DND-41 (cell line): ENCODE measurements around the gene ENPP5.

Source experiments
- EZH2 ChIP-seq: IDR thresholded peaks from 3 replicates; pipeline ENCODE4 v1.6.1; 2012; ENCODE audit warnings: borderline replicate concordance, low read depth, mild to moderate bottlenecking, moderate library complexity, low read length, inconsistent platforms; ENCODE audit not compliant: severe bottlenecking
- TF ChIP-seq, protein P1 (sequence below): IDR thresholded peaks from 2 replicates; pipeline ENCODE4 v1.5.1; 2012; ENCODE audit warnings: borderline replicate concordance, low read length, moderate library complexity, mild to moderate bottlenecking; ENCODE audit not compliant: poor library complexity, severe bottlenecking; ENCODE audit errors: extremely low read depth

DNA sequence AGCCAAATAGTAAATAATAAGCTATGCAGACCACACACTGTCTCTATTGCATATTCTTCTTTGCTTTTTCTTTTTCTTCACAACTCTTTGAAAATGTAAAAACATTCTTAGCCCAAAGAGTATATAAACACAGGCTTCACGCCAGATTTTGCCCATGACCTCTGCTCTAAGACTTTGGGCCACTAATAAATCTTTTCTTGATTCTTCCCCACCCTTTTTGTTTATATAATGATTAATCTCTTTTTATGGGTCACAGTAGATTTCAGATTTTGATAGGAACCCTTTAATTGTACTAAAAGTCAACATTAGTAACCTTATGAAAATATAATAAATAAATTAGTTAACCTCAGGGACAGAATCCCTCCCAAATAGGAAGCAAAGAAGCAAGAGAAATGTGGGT, 15.8 kb upstream of the ENPP5 start:
- no peak for TF ChIP-seq EZH2
- TF ChIP-seq, protein P1, sequence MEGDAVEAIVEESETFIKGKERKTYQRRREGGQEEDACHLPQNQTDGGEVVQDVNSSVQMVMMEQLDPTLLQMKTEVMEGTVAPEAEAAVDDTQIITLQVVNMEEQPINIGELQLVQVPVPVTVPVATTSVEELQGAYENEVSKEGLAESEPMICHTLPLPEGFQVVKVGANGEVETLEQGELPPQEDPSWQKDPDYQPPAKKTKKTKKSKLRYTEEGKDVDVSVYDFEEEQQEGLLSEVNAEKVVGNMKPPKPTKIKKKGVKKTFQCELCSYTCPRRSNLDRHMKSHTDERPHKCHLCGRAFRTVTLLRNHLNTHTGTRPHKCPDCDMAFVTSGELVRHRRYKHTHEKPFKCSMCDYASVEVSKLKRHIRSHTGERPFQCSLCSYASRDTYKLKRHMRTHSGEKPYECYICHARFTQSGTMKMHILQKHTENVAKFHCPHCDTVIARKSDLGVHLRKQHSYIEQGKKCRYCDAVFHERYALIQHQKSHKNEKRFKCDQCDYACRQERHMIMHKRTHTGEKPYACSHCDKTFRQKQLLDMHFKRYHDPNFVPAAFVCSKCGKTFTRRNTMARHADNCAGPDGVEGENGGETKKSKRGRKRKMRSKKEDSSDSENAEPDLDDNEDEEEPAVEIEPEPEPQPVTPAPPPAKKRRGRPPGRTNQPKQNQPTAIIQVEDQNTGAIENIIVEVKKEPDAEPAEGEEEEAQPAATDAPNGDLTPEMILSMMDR: no peak
